DMS53 treated with DMSO at 0.1 percent for 48 hours (cell line): ENCODE results near the gene TOM1L2.
"Not testable (repeated sequence)": the region's sequence is repeated elsewhere in the genome, so short reads cannot be mapped to it uniquely, and the experiment has no call there.

Source experiments
- DNase-seq: peaks from one replicate; lab custom pipeline; 2025; ENCODE audit not compliant: unreplicated experiment; lab: John Stamatoyannopoulos, UW

The TOM1L2 gene

DNA sequence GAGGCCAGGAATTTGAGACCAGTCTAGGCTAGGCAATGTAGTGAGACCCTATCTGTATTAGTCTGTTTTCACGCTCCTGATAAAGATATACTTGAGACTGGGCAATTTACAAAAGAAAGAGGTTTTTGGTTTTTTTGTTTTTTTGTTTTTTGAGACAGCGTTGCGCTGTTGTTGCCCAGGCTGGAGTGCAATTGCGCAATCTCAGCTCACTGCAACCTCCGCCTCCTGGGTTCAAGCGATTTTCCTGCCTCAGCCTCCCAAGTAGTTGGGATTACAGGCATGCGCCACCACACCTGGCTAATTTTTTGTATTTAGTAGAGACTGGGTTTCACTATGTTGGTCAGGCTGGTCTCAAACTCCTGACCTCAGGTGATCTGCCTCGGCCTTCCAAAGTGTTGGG is 23.7 kb upstream of the TOM1L2 start:
- DNase-seq = not testable (repeated sequence)

- DNase-seq = no peak
These were observed 22.3 kb upstream of the TOM1L2 start for GRCh38 chr17:17994271-17995069.

GRCh38 chr17:17993852-17994251 is 21.7 kb upstream of the TOM1L2 start:
- DNase-seq = no peak

DNA sequence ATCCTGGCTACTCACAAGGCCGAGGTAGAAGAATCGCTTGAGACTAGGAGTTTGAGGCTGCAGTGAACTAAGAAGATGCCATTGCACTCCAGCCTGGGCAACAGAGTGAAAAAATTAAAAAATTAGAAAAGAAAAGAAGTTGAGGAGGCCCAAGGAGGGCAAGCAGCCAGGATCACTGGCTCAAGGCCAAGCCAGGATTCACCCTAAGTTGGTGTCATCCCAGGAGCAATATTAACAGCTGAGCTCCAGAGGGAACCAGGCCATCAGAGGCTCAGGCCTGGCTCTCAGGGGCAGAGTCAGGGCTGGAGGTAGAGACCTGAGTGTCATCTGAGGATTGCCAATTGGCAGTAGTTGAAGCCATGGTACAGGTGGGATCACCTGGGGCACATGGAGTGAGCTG is 21.2 kb upstream of the TOM1L2 start:
- no peak for DNase-seq

GRCh38 chr17:17990282-17990681 is 18.1 kb upstream of the TOM1L2 start:
- no peak for DNase-seq

GRCh38 chr17:17989618-17990017 is 17.4 kb upstream of the TOM1L2 start:
- no peak for DNase-seq

- DNase-seq = no peak
These were observed 16.9 kb upstream of the TOM1L2 start for GRCh38 chr17:17989081-17989480.

- no peak for DNase-seq
These were observed 16.3 kb upstream of the TOM1L2 start for GRCh38 chr17:17988427-17988945.

- no peak for DNase-seq
These were observed 15.7 kb upstream of the TOM1L2 start for GRCh38 chr17:17987901-17988300.

- no peak for DNase-seq
These were observed 15.1 kb upstream of the TOM1L2 start for GRCh38 chr17:17987187-17987896.

DNA sequence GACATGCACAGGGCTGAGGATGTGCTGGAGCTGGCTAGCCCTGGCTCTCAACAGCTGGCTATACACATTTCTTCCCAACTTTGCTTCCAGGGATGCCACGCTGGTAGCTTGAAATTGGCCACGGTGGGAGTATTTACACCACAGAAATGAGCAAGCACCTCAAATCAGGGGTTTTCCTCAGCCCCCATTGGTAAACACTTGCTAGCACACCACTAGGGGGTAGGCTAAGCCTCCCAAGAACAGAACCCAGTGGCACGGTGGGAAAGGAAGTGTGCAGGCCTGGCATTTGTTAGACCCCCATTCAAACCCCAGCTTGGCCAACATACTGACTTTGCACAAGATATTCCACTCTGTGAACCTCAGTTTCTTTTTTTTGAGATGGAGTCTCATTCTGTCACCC is 13.4 kb upstream of the TOM1L2 start:
- DNase-seq = no peak

- DNase-seq = no peak
These were observed 13.0 kb upstream of the TOM1L2 start for GRCh38 chr17:17985153-17985552.

DNA sequence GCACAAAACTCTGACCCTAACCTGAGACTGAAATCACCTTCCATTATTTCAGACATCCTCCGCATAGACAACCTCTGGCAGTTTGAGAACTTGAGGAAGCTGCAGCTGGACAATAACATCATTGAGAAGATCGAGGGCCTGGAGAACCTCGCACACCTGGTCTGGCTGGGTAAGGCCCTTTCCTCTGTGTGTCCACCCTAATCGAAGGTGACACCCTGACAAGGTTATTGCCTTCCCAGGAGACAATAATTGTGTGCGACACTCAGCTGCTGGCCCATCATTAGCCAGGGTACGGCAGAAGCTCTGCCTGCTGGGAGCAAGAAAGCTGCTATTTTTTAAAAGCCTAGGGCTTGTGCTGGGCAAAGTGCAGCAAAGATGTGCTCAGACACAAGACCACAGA is 11.6 kb upstream of the TOM1L2 start:
- DNase-seq = no peak

GRCh38 chr17:17983376-17983775 is 11.2 kb upstream of the TOM1L2 start:
- no peak for DNase-seq

DNA sequence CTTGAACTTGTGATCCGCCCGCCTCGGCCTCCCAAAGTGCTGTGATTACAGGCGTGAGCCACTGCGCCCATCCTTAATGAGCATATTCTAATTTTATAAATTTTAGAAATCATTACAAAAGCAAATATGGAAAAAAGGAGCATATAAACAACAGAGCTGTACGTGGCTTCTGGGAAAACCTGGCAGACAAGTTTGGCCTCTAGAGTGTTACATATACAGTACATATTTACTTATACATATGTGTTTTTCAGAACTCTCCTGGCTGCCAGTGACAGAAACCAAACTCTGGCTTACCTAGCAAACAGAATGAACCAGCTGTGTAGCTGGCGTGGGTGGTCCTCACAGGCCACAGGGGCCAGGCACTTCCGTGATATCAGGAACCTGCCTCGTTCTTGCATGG is 10.6 kb upstream of the TOM1L2 start:
- no peak for DNase-seq

DNA sequence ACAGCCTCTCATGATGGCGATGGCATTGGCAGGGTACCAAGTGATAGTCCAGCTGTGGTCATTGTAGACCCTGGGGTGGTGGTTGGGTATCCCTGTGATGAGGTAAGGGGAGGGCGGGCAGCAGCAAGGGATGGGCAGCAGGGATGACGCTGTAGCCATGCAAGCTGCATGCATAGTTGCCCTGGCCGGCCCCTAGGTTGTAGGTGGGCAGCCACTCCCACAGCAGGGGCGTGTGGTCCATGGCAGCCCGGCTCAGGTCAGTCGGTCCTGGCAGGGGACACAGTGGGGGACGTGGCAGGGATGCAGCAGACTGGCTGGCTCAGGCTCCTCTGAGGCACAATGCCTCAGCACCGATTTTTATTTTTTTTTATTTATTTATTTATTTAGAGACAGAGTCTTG is 9.1 kb upstream of the TOM1L2 start:
- DNase-seq = no peak

DNA sequence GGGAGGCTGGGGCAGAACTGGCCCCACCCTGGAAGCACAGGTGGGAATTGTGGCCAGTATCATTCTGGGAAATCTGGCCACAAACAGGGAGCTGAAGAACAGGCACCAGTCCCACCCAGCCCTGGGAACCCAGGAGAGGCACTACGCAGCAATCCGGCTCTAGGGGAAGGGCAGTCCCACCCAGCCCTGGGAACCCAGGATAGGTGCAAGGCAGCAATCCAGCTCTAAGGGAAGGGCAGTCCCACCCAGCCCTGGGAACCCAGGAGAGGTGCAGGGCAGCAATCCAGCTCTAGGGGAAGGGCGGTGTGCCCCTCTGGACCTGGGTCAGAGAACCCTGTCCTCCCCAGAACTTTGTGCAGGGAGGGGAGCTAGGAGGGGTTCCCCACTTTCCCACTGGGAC is 7.6 kb upstream of the TOM1L2 start:
- no peak for DNase-seq

GRCh38 chr17:17978481-17979424 is 6.6 kb upstream of the TOM1L2 start:
- DNase-seq = no peak

GRCh38 chr17:17976931-17977570 is 4.9 kb upstream of the TOM1L2 start:
- DNase-seq = no peak

GRCh38 chr17:17975436-17975835 is 3.2 kb upstream of the TOM1L2 start:
- DNase-seq = no peak

DNA sequence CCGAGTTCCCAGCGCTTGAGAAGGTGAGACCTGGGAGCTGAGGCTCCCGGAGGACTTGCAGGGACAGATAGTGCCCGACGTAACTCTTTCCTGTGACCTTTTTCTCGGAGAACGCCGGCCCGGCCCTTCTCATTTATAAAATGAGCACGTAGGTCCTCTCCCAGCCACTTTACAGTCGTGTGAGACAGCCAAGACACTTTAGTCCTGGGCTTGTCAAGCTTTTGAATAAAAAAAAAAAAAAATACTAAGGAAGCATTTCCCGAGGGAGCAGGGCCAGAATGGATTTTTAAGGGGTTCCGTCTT is 703 bp upstream of the TOM1L2 start:
- DNase-seq = no peak
